ENCODE measurements around the gene MCTP1.

Gene MCTP1

DNA sequence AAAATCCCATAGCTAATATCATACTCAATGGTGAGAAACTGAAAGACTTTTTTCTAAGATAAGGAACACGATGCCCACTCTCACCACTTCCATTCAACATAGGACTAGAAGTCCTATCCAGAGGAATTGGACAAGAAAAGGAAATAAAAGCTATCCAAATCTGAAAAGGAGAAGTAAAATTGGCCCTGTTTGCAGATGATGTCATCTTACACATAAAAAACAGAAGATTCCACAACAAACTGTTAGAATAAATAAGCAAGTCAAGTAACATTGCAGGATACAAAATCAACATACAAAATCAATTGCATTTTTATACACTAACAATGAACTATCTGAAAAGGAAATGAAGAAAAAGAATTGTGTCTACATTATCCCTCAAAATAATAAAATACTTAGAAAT is 308.0 kb downstream of the MCTP1 start:
- Histone ChIP-seq H3K18ac (ENCODE audit: low read depth in 1 of 2, low read length in 2 of 2) (no peak overlapping the region), H2BK120ac (ENCODE audit: low read depth, low read length) (no peak overlapping the region), H2AK5ac (ENCODE audit: low read length, severe bottlenecking) (no peak overlapping the region), H2BK12ac (ENCODE audit: low read length in 2 of 2) (no peak overlapping the region), H3K4me3 (ENCODE audit: insufficient read depth in 1 of 2, low read depth in 1 of 2, low read length in 2 of 2) (no peak overlapping the region), H2AFZ (ENCODE audit: low read depth, low read length) (no peak overlapping the region), H4K91ac (ENCODE audit: low read length) (no peak overlapping the region), H3K4me2 (ENCODE audit: low read length, poor library complexity, severe bottlenecking) (no peak overlapping the region), H3K27ac (ENCODE audit: low read length, poor library complexity, severe bottlenecking) (no peak overlapping the region), H3K4ac (ENCODE audit: low read depth in 1 of 2, low read length in 2 of 2) (no peak overlapping the region), H3K14ac (ENCODE audit: low read length in 2 of 2) (no peak overlapping the region), H3K36me3 (ENCODE audit: control insufficient read depth in 1 of 2, insufficient read depth in 2 of 2, low read depth in 1 of 2, low read length in 2 of 2) (no peaks in the 10 kb centered on the region), H3K79me1 (replicated peaks; ENCODE audit: low read length, poor library complexity, severe bottlenecking) (peaks cover 17% of the 10 kb centered on the region), H3K27me3 (ENCODE audit: control insufficient read depth in 1 of 2, insufficient read depth in 1 of 2, low read length in 2 of 2) (no peaks in the 10 kb centered on the region), H3K9me3 (ENCODE audit: control insufficient read depth, low read length) (peaks cover 10% of the 10 kb centered on the region), H3K4me1 (ENCODE audit: control insufficient read depth, insufficient read depth, low read depth, low read length) (no peaks in the 10 kb centered on the region), H3K9ac (ENCODE audit: low read length) (no peak overlapping the region), H4K8ac (ENCODE audit: low read length) (no peak overlapping the region), H3K23ac (ENCODE audit: low read length in 2 of 2) (no peak overlapping the region), H2BK15ac (ENCODE audit: low read depth, poor library complexity, severe bottlenecking) (no peak overlapping the region), H2BK5ac (ENCODE audit: low read depth, low read length, poor library complexity, severe bottlenecking) (no peak overlapping the region)
- no peak for DNase-seq
- no CpG with 5 or more reads among the region's 1 CpG for WGBS

DNA sequence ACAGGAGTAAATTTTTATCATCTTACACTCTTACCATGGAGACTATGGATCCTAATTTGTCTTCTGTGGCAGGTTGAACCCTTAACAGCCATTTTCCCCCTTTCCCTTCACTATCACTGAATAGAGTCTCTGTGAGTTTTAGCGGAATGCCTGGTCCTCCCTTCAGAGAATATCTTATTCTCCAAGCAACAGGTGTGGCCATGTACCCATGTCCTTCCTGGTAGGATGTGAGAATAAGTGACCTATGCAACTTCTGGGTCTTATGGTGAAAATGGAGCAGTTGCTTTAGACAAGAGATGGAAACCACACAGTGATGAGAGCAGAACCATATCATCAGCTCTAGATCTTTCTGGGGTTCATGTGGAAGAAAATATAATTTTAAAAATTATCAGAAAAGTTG is 312.6 kb downstream of the MCTP1 start:
- Histone ChIP-seq H3K23ac (ENCODE audit: low read length in 2 of 2) (no peak overlapping the region), H2BK5ac (ENCODE audit: low read depth, low read length, poor library complexity, severe bottlenecking) (no peak overlapping the region), H3K18ac (ENCODE audit: low read depth in 1 of 2, low read length in 2 of 2) (no peak overlapping the region), H3K4me1 (ENCODE audit: control insufficient read depth, insufficient read depth, low read depth, low read length) (no peaks in the 10 kb centered on the region), H3K4me3 (ENCODE audit: insufficient read depth in 1 of 2, low read depth in 1 of 2, low read length in 2 of 2) (no peak overlapping the region), H3K9me3 (ENCODE audit: control insufficient read depth, low read length) (peaks cover 5% of the 10 kb centered on the region), H3K4me2 (ENCODE audit: low read length, poor library complexity, severe bottlenecking) (no peak overlapping the region), H2BK120ac (ENCODE audit: low read depth, low read length) (no peak overlapping the region), H3K4ac (ENCODE audit: low read depth in 1 of 2, low read length in 2 of 2) (no peak overlapping the region), H4K8ac (ENCODE audit: low read length) (no peak overlapping the region), H2BK15ac (ENCODE audit: low read depth, poor library complexity, severe bottlenecking) (no peak overlapping the region), H3K27me3 (ENCODE audit: control insufficient read depth in 1 of 2, insufficient read depth in 1 of 2, low read length in 2 of 2) (no peaks in the 10 kb centered on the region), H3K14ac (ENCODE audit: low read length in 2 of 2) (no peak overlapping the region), H2AFZ (ENCODE audit: low read depth, low read length) (no peak overlapping the region), H3K79me1 (replicated peaks; ENCODE audit: low read length, poor library complexity, severe bottlenecking) (peaks cover 15% of the 10 kb centered on the region), H4K91ac (ENCODE audit: low read length) (no peak overlapping the region), H2AK5ac (ENCODE audit: low read length, severe bottlenecking) (no peak overlapping the region), H3K9ac (ENCODE audit: low read length) (no peak overlapping the region), H2BK12ac (ENCODE audit: low read length in 2 of 2) (no peak overlapping the region), H3K36me3 (ENCODE audit: control insufficient read depth in 1 of 2, insufficient read depth in 2 of 2, low read depth in 1 of 2, low read length in 2 of 2) (no peaks in the 10 kb centered on the region), H3K27ac (ENCODE audit: low read length, poor library complexity, severe bottlenecking) (no peak overlapping the region)
- 100% methylated on average over 1 of the region's 1 CpG for WGBS
- no peak for DNase-seq

DNA sequence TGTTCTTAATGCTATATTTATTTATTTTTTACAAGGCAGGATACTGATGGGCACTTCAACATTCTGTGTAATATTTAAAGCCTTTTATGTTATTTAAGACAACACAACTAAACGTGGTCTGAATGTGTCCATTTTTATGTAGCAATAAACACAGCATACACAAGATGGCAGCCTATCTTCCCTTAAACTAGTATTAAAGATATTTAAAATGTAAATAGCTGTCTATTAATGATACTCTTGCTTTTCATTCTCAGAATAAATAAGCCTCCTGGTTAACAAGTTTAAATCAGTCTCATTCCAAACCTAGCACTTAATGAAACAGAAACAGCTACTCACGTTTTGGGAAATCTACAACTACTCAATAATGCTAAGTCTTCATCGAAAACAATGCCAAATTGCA is 315.7 kb downstream of the MCTP1 start:
- no peak overlapping the region for H3K4ac ChIP-seq (ENCODE audit: low read depth in 1 of 2, low read length in 2 of 2)
- H3K4me1 ChIP-seq (ENCODE audit: control insufficient read depth, insufficient read depth, low read depth, low read length) = no peaks in the 10 kb centered on the region
- H2BK5ac ChIP-seq (ENCODE audit: low read depth, low read length, poor library complexity, severe bottlenecking) = no peak overlapping the region
- no peak overlapping the region for H2AK5ac ChIP-seq (ENCODE audit: low read length, severe bottlenecking)
- no peaks in the 10 kb centered on the region for H3K27me3 ChIP-seq (ENCODE audit: control insufficient read depth in 1 of 2, insufficient read depth in 1 of 2, low read length in 2 of 2)
- H2AFZ ChIP-seq (ENCODE audit: low read depth, low read length) = no peak overlapping the region
- H3K9ac ChIP-seq (ENCODE audit: low read length) = no peak overlapping the region
- no peak overlapping the region for H2BK15ac ChIP-seq (ENCODE audit: low read depth, poor library complexity, severe bottlenecking)
- no peak overlapping the region for H4K8ac ChIP-seq (ENCODE audit: low read length)
- no peak overlapping the region for H3K4me3 ChIP-seq (ENCODE audit: insufficient read depth in 1 of 2, low read depth in 1 of 2, low read length in 2 of 2)
- H3K14ac ChIP-seq (ENCODE audit: low read length in 2 of 2) = no peak overlapping the region
- H3K4me2 ChIP-seq (ENCODE audit: low read length, poor library complexity, severe bottlenecking) = no peak overlapping the region
- WGBS = 22% methylated on average over 1 of the region's 3 CpGs
- no peak overlapping the region for H3K27ac ChIP-seq (ENCODE audit: low read length, poor library complexity, severe bottlenecking)
- peaks cover 5% of the 10 kb centered on the region for H3K9me3 ChIP-seq (ENCODE audit: control insufficient read depth, low read length)
- DNase-seq = peak; percentile 25
- H4K91ac ChIP-seq (ENCODE audit: low read length) = no peak overlapping the region
- no peak overlapping the region for H3K23ac ChIP-seq (ENCODE audit: low read length in 2 of 2)
- no peak overlapping the region for H3K18ac ChIP-seq (ENCODE audit: low read depth in 1 of 2, low read length in 2 of 2)
- H2BK120ac ChIP-seq (ENCODE audit: low read depth, low read length) = no peak overlapping the region
- H3K36me3 ChIP-seq (ENCODE audit: control insufficient read depth in 1 of 2, insufficient read depth in 2 of 2, low read depth in 1 of 2, low read length in 2 of 2) = no peaks in the 10 kb centered on the region
- H3K79me1 ChIP-seq (replicated peaks; ENCODE audit: low read length, poor library complexity, severe bottlenecking) = peaks cover 15% of the 10 kb centered on the region
- no peak overlapping the region for H2BK12ac ChIP-seq (ENCODE audit: low read length in 2 of 2)

DNA sequence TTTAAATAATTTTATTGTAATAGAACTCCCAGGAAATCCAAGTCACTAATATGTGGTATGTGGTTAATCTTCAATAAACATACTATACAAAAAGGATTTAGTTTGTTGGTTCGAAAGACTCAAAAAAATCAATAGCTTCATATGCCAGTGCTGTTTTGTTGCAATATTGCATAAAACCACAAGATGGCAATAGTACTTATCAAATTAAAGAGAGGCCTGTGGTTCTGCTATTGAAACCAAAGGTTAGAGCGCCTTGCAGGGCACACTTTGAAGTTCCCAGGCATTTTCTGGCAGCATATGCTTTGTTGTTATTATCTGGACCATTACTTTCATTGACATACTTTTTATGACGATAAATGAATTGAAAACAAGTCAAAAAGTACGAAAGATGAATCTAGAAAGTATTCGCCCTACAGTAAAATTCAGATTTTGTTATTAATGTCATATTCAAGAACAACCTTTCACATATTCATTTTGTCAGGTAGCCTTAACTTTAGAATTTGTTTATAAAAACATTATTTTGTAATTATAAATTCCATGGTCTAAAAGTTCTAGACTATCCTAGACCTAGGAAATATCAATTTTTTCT is 316.3 kb downstream of the MCTP1 start:
- H3K27ac ChIP-seq (ENCODE audit: low read length, poor library complexity, severe bottlenecking) = no peak overlapping the region
- H2AFZ ChIP-seq (ENCODE audit: low read depth, low read length) = no peak overlapping the region
- H3K9me3 ChIP-seq (ENCODE audit: control insufficient read depth, low read length) = peaks cover 5% of the 10 kb centered on the region
- H2BK5ac ChIP-seq (ENCODE audit: low read depth, low read length, poor library complexity, severe bottlenecking) = no peak overlapping the region
- H3K4me2 ChIP-seq (ENCODE audit: low read length, poor library complexity, severe bottlenecking) = no peak overlapping the region
- H3K4me3 ChIP-seq (ENCODE audit: insufficient read depth in 1 of 2, low read depth in 1 of 2, low read length in 2 of 2) = no peak overlapping the region
- no peak overlapping the region for H2BK120ac ChIP-seq (ENCODE audit: low read depth, low read length)
- DNase-seq = peak; percentile 70
- no peaks in the 10 kb centered on the region for H3K27me3 ChIP-seq (ENCODE audit: control insufficient read depth in 1 of 2, insufficient read depth in 1 of 2, low read length in 2 of 2)
- no peaks in the 10 kb centered on the region for H3K36me3 ChIP-seq (ENCODE audit: control insufficient read depth in 1 of 2, insufficient read depth in 2 of 2, low read depth in 1 of 2, low read length in 2 of 2)
- no peak overlapping the region for H2BK12ac ChIP-seq (ENCODE audit: low read length in 2 of 2)
- H2AK5ac ChIP-seq (ENCODE audit: low read length, severe bottlenecking) = no peak overlapping the region
- no peak overlapping the region for H4K8ac ChIP-seq (ENCODE audit: low read length)
- no peaks in the 10 kb centered on the region for H3K4me1 ChIP-seq (ENCODE audit: control insufficient read depth, insufficient read depth, low read depth, low read length)
- H3K9ac ChIP-seq (ENCODE audit: low read length) = no peak overlapping the region
- no peak overlapping the region for H3K23ac ChIP-seq (ENCODE audit: low read length in 2 of 2)
- H3K79me1 ChIP-seq (replicated peaks; ENCODE audit: low read length, poor library complexity, severe bottlenecking) = peaks cover 14% of the 10 kb centered on the region
- no peak overlapping the region for H4K91ac ChIP-seq (ENCODE audit: low read length)
- H3K14ac ChIP-seq (ENCODE audit: low read length in 2 of 2) = no peak overlapping the region
- WGBS = 40% methylated on average over 1 of the region's 5 CpGs
- H3K4ac ChIP-seq (ENCODE audit: low read depth in 1 of 2, low read length in 2 of 2) = no peak overlapping the region
- no peak overlapping the region for H2BK15ac ChIP-seq (ENCODE audit: low read depth, poor library complexity, severe bottlenecking)
- no peak overlapping the region for H3K18ac ChIP-seq (ENCODE audit: low read depth in 1 of 2, low read length in 2 of 2)

All from mesenchymal stem cell (in vitro differentiated cells and primary cell).